ENCODE data around the gene ODC1.

DNA sequence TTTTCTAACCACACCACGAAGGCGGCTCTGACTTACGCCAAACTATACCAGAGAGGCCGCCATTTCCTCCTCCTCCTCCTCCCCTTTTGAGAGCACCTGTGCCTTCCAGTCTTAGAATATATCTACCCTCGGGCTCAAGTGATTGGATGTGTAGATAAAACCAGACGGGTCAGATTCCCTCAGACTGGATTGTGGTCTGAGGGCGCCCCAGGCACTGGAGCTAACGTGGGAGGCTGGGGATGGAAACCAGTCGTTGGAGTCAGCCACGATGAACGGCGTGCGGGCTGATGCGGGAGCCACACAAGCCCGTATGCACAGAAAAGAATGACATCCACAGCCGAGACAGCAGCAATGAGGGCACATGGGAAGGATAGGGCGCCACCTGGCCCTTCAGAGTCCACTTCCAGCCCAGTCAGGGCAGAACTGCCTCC lies 12.3 kb upstream of the ODC1 start:
- TF ChIP-seq, protein P1, sequence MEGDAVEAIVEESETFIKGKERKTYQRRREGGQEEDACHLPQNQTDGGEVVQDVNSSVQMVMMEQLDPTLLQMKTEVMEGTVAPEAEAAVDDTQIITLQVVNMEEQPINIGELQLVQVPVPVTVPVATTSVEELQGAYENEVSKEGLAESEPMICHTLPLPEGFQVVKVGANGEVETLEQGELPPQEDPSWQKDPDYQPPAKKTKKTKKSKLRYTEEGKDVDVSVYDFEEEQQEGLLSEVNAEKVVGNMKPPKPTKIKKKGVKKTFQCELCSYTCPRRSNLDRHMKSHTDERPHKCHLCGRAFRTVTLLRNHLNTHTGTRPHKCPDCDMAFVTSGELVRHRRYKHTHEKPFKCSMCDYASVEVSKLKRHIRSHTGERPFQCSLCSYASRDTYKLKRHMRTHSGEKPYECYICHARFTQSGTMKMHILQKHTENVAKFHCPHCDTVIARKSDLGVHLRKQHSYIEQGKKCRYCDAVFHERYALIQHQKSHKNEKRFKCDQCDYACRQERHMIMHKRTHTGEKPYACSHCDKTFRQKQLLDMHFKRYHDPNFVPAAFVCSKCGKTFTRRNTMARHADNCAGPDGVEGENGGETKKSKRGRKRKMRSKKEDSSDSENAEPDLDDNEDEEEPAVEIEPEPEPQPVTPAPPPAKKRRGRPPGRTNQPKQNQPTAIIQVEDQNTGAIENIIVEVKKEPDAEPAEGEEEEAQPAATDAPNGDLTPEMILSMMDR (IDR thresholded peaks at IDR 0.05; ENCODE audit: extremely low read depth in 1 of 2, insufficient read depth in 1 of 2, low read depth in 1 of 2, low read length in 2 of 2), result no peak
- no peak for TF ChIP-seq POLR2AphosphoS5 (IDR thresholded peaks at IDR 0.05; ENCODE audit: insufficient read depth, low read depth, low read length)
- TF ChIP-seq POLR2A (IDR thresholded peaks at IDR 0.05; ENCODE audit: low read depth, low read length), result no peak
- TF ChIP-seq GATA2 (IDR thresholded peaks at IDR 0.05; ENCODE audit: insufficient read depth, insufficient read length, low read depth, low read length), result no peak
- no peak for TF ChIP-seq EZH2 (IDR thresholded peaks at IDR 0.05; ENCODE audit: borderline replicate concordance, low read depth, low read length, severe bottlenecking)
- no peak for TF ChIP-seq MYC (IDR thresholded peaks at IDR 0.05; ENCODE audit: low read depth, low read length)
- TF ChIP-seq JUN (IDR thresholded peaks at IDR 0.05; ENCODE audit: borderline replicate concordance, insufficient read depth, insufficient read length, low read depth), result no peak
- TF ChIP-seq, protein P2, sequence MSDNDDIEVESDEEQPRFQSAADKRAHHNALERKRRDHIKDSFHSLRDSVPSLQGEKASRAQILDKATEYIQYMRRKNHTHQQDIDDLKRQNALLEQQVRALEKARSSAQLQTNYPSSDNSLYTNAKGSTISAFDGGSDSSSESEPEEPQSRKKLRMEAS (IDR thresholded peaks at IDR 0.05; ENCODE audit: insufficient read depth, insufficient read length), result no peak
- TF ChIP-seq FOS (IDR thresholded peaks at IDR 0.05; ENCODE audit: borderline replicate concordance, insufficient read depth, low read length), result no peak
